Measurements from ENCODE around the gene LAG3.
"Not testable (repeated sequence)": the region's sequence is repeated elsewhere in the genome, so short reads cannot be mapped to it uniquely, and the experiment has no call there.

DNA sequence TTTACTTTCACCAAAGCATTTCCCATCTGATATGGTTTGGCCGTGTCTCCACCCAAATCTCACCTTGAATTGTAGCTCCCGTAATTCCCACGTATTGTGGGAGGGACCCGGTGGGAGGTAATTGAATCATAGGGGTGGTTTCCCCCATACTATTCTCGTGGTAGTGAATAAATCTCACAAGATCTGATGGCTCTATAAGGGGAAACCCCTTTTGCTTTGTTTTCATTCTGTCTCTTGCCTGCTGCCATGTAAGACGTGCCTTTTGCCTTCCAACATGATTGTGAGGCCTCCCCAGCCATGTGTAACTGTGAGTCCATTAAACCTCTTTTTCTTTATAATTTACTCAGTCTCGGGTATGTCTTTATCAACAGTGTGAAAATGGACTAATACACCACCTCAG, 29.0 kb upstream of the LAG3 start:
- TF ChIP-seq CTCF (conservative IDR thresholded peaks at IDR 0.05; ENCODE audit: low read length); EZH2phosphoT487 (IDR thresholded peaks at IDR 0.05; ENCODE audit: borderline replicate concordance, low read depth, low read length): not testable (repeated sequence)
